Memory B cell (primary cell): Measurements from ENCODE around the gene ALOX15B.
"Not testable (repeated sequence)": the region's sequence is repeated elsewhere in the genome, so short reads cannot be mapped to it uniquely, and the experiment has no call there.

Experiments
- ATAC-seq: fragments of 150-1000 bp; cut with Tn5 transposase; 2 replicates; pipeline ENCODE4 v1.10.0; 2021; ENCODE audit warnings: low read depth, mild to moderate bottlenecking, moderate library complexity
- DNase-seq, 2 donors: peaks; one replicate each; pipeline ENCODE4 v3.0.0; 2022; ENCODE audit warnings: low spot score in 2 of 2
- H3K27ac Mint-ChIP-seq: one replicate; pipeline ENCODE4 v1.8.0; 2022; ENCODE audit warnings: mild to moderate bottlenecking, moderate library complexity, mixed read lengths
- H3K27me3 Mint-ChIP-seq: one replicate; pipeline ENCODE4 v1.8.0; 2022; ENCODE audit warnings: mixed read lengths
- H3K36me3 Mint-ChIP-seq: one replicate; pipeline ENCODE4 v1.8.0; 2022; ENCODE audit warnings: mild to moderate bottlenecking, mixed read lengths
- H3K4me1 Mint-ChIP-seq: one replicate; pipeline ENCODE4 v1.8.0; 2022; ENCODE audit warnings: mixed read lengths
- H3K4me3 Mint-ChIP-seq: one replicate; pipeline ENCODE4 v1.8.0; 2022; ENCODE audit warnings: mild to moderate bottlenecking, moderate library complexity, mixed read lengths
- H3K9me3 Mint-ChIP-seq: one replicate; pipeline ENCODE4 v1.8.0; 2022; ENCODE audit warnings: mixed read lengths

Gene ALOX15B

GRCh38 chr17:8056976-8057625 lies 18.2 kb downstream of the ALOX15B start:
- Mint-ChIP-seq H3K27ac (no peak overlapping the region), H3K9me3 (no peaks in the 10 kb centered on the region), H3K4me3 (peak overlapping the region; percentile 18), H3K27me3 (peaks cover 3% of the 10 kb centered on the region), H3K4me1 (peaks cover 13% of the 10 kb centered on the region), H3K36me3 (no peaks in the 10 kb centered on the region)
- ATAC-seq, result no peak
- DNase-seq, result no peak

DNA sequence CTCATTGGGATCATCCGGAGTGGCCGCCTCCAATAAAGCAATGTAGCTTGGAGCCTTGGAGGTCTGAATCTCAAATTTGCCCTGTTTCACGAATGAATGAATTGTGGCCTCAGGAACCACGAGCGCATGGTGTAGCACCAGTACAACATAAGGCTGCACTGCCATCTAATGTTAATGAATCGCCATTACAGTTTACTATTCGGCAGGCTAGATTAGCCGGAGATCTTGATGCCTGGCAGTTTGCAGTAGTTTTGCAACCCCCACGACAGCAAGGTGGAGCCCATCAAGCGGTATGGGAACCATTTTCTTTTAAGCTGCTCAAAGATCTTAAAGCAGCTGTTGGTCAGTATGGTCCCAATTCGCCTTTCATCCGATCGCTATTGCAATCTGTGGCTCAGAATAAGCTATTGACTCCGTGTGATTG lies 18.8 kb downstream of the ALOX15B start:
- no peak overlapping the region for H3K27ac Mint-ChIP-seq
- ATAC-seq (peak; percentile 82), DNase-seq (peak in 1 of 2 donors; percentile 74)
- peaks cover 13% of the 10 kb centered on the region for H3K4me1 Mint-ChIP-seq
- H3K27me3 Mint-ChIP-seq, result peaks cover 7% of the 10 kb centered on the region
- no peak overlapping the region for H3K4me3 Mint-ChIP-seq
- H3K9me3 Mint-ChIP-seq, result no peaks in the 10 kb centered on the region
- no peaks in the 10 kb centered on the region for H3K36me3 Mint-ChIP-seq

GRCh38 chr17:8059131-8059530 lies 20.3 kb downstream of the ALOX15B start:
- H3K27me3 Mint-ChIP-seq, result peaks cover 13% of the 10 kb centered on the region
- no peaks in the 10 kb centered on the region for H3K36me3 Mint-ChIP-seq
- no peak for ATAC-seq

DNA sequence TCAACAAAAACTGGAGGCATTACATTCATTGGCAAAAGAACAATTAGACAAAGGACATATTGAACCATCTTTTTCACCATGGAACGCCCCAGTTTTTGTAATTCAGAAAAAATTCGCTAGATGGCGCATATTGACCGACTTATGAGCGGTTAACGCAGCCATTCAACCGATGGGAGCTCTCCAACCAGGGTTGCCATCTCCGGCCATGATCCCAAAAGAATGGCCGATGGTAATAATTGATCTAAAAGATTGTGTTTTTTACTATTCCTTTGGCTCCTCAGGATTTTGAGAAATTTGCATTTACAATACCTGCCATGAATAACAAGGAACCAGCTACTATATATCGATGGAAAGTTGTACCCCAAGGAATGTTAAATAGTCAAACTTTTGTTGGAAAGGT lies 21.4 kb downstream of the ALOX15B start:
- H3K27me3 Mint-ChIP-seq, result peaks cover 17% of the 10 kb centered on the region

More at GRCh38 chr17:8059131-8059530, 20.3 kb downstream of the ALOX15B start:
- H3K9me3 Mint-ChIP-seq, result no peaks in the 10 kb centered on the region
- DNase-seq, result no peak
- H3K27ac Mint-ChIP-seq, result no peak overlapping the region
- H3K4me1 Mint-ChIP-seq, result peaks cover 13% of the 10 kb centered on the region
- H3K4me3 Mint-ChIP-seq, result no peak overlapping the region

GRCh38 chr17:8061851-8062250 lies 23.0 kb downstream of the ALOX15B start:
- H3K9me3 Mint-ChIP-seq, DNase-seq, ATAC-seq, H3K4me3 Mint-ChIP-seq, H3K36me3 Mint-ChIP-seq, H3K27ac Mint-ChIP-seq, H3K4me1 Mint-ChIP-seq: not testable (repeated sequence)
- peaks cover 19% of the 10 kb centered on the region for H3K27me3 Mint-ChIP-seq

More for the DNA sequence above, 21.4 kb downstream of the ALOX15B start:
- Mint-ChIP-seq H3K36me3 (no peaks in the 10 kb centered on the region), H3K9me3 (no peaks in the 10 kb centered on the region), H3K27ac (no peak overlapping the region), H3K4me3 (no peak overlapping the region), H3K4me1 (peaks cover 13% of the 10 kb centered on the region)
- DNase-seq (peak; percentile 77 to 83), ATAC-seq (peak; percentile 54)

DNA sequence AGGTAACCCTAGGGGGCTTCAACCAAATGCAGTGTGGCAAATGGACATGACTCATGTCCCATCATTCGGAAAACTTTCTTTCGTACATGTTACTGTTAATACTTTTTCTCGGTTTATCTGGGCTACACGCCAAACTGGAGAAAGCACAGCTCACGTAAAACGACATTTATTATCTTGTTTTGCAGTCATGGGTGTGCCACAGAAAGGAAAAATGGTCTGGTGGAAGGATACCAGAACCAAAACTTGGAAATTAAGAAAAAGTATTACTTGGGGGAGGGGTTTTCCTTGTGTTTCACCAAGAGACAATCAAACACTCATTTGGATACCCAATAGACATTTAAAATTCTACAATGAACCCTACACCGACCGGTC lies 23.6 kb downstream of the ALOX15B start:
- no peaks in the 10 kb centered on the region for H3K4me1 Mint-ChIP-seq
- no peak overlapping the region for H3K27ac Mint-ChIP-seq
- no peaks in the 10 kb centered on the region for H3K9me3 Mint-ChIP-seq
- ATAC-seq (no peak), DNase-seq (no peak)
- no peaks in the 10 kb centered on the region for H3K36me3 Mint-ChIP-seq
- H3K4me3 Mint-ChIP-seq, result no peak overlapping the region
- H3K27me3 Mint-ChIP-seq, result peaks cover 19% of the 10 kb centered on the region

DNA sequence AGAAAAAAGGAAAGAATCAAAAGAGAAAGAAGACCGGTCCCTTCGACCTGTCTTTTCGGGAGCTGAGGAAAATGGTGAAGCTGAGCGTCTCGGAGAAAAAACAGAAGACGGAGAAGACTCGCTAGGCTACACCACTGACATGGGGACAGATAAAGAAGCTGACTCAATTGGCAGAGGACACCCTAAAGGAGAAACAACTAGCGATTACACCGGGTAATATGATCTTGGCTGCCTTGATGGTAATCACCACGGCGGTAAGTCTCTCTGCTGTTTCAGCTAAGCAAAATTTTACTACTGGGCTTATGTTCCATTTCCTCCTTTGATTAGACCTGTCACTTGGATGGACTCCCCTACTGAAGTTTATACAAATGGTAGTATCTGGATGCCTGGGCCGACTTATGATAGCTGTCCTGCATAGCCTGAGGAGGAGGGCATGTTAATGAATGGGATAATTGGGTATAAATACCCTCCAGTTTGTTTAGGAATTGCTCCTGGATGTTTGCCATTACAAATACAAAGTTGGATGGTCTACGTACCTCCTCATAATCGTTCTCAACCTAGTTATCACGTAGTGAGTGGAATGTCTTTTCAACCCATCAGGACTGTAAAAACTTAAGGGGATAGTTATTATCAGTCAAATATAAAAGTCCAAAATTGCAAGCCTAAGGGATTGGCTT lies 24.1 kb downstream of the ALOX15B start:
- peaks cover 19% of the 10 kb centered on the region for H3K27me3 Mint-ChIP-seq
- DNase-seq (no peak), ATAC-seq (no peak)
- H3K4me1 Mint-ChIP-seq, result no peaks in the 10 kb centered on the region
- no peaks in the 10 kb centered on the region for H3K36me3 Mint-ChIP-seq
- peak overlapping the region; percentile 10 for H3K27ac Mint-ChIP-seq
- no peak overlapping the region for H3K4me3 Mint-ChIP-seq
- H3K9me3 Mint-ChIP-seq, result no peaks in the 10 kb centered on the region

GRCh38 chr17:8063761-8064534 lies 25.1 kb downstream of the ALOX15B start:
- H3K4me1 Mint-ChIP-seq, result peaks cover 2% of the 10 kb centered on the region
- H3K27ac Mint-ChIP-seq, result no peak overlapping the region
- peaks cover 22% of the 10 kb centered on the region for H3K27me3 Mint-ChIP-seq
- ATAC-seq (no peak), DNase-seq (no peak)
- H3K36me3 Mint-ChIP-seq, result no peaks in the 10 kb centered on the region
- H3K4me3 Mint-ChIP-seq, result no peak overlapping the region
- no peaks in the 10 kb centered on the region for H3K9me3 Mint-ChIP-seq

DNA sequence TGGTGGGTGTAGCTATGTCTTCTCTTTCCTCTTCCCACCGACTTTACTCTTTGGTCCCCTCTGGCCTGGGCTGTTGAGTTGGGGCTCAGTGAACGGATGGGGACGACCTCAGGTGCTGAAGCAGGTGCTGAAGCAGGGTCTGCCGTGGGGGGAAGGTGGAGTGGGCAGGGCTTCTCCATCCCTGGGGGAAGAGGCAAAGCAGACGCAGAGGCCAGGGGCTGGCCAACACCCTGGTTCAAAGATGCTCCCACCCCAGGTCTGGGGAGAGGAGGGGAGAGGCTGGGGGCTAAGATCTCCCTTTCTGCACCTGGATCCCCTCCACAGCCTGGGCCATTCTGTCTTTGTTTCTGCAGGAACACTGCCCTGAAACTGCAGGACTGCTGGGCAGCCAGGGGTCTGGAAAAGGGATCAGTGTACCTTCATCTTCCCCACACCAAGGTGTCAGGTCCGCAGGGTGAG lies 25.7 kb downstream of the ALOX15B start:
- H3K36me3 Mint-ChIP-seq, result no peaks in the 10 kb centered on the region
- H3K27me3 Mint-ChIP-seq, result peaks cover 22% of the 10 kb centered on the region
- DNase-seq (no peak), ATAC-seq (no peak)
- H3K9me3 Mint-ChIP-seq, result no peaks in the 10 kb centered on the region
- no peak overlapping the region for H3K27ac Mint-ChIP-seq
- H3K4me1 Mint-ChIP-seq, result peaks cover 5% of the 10 kb centered on the region
- no peak overlapping the region for H3K4me3 Mint-ChIP-seq

DNA sequence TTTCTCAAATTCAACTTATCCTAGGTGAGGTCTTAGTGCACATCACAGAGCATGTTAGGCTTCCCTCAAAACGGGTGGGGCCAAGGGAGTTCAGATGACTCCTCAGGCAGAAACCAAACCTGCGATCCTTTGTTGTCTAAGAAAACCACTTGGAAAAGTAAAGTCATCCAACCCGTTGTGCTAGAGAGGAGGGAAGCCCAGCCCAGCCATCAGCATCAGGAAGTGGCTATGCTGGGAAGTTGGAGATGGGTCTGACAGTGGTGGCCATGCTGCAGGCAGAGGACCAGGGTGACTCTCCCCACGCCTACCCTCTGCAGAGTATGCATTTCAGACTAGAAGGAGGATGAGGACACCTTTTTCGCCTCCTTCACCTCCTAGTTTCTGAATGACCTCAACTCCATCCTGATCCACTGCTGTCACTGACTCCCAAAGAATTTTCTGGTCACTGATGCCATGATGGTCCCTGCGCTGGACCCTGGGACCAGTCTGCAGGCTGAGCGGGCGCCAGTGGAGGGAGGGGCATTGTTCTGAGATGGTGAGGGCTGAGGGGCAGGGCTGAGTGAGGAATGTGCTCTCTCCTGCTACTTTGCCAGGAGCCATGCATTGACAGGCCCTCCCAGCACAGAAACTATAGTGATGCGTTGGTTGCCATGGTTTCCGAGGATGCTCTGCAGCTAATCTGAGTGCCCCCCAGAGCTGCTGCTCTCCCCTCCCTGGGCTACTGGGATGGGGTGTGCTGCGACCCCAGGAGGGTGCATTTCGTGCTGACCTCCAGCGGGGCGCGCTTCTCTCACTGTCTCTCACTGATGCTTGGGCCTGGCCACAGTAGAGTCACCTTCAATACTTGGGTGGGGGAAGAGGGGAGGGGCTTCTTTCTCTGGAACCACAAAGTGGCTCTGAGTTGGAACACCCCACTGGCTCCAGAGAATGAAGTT lies 28.2 kb downstream of the ALOX15B start:
- no peak overlapping the region for H3K27ac Mint-ChIP-seq
- no peaks in the 10 kb centered on the region for H3K9me3 Mint-ChIP-seq
- peaks cover 5% of the 10 kb centered on the region for H3K4me1 Mint-ChIP-seq
- H3K4me3 Mint-ChIP-seq, result no peak overlapping the region
- peaks cover 25% of the 10 kb centered on the region for H3K27me3 Mint-ChIP-seq
- H3K36me3 Mint-ChIP-seq, result no peaks in the 10 kb centered on the region
- DNase-seq (no peak), ATAC-seq (no peak)

DNA sequence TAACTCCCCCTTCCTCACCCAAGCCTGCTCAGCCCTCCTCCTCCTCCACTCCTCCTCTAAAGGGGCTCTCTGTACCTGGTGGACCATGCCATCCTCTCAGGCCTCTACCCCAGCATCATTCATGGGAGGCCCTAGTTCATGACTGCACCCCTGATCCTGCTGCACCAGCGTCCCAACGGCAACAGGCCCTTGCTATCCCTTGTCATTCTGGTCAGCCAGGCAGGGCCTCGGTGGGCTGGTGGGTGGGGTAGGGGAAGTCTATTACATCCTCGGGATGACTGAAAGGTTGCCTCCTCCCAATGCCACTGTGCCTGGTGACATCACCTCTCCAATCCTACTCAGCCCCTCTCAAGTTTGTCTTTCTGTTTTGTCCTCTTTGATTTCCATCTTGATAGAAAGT lies 28.9 kb downstream of the ALOX15B start:
- Mint-ChIP-seq H3K27ac (no peak overlapping the region), H3K36me3 (no peaks in the 10 kb centered on the region), H3K4me1 (peaks cover 9% of the 10 kb centered on the region), H3K9me3 (no peaks in the 10 kb centered on the region), H3K27me3 (peaks cover 24% of the 10 kb centered on the region), H3K4me3 (no peak overlapping the region)
- no peak for ATAC-seq
- DNase-seq, result no peak

DNA sequence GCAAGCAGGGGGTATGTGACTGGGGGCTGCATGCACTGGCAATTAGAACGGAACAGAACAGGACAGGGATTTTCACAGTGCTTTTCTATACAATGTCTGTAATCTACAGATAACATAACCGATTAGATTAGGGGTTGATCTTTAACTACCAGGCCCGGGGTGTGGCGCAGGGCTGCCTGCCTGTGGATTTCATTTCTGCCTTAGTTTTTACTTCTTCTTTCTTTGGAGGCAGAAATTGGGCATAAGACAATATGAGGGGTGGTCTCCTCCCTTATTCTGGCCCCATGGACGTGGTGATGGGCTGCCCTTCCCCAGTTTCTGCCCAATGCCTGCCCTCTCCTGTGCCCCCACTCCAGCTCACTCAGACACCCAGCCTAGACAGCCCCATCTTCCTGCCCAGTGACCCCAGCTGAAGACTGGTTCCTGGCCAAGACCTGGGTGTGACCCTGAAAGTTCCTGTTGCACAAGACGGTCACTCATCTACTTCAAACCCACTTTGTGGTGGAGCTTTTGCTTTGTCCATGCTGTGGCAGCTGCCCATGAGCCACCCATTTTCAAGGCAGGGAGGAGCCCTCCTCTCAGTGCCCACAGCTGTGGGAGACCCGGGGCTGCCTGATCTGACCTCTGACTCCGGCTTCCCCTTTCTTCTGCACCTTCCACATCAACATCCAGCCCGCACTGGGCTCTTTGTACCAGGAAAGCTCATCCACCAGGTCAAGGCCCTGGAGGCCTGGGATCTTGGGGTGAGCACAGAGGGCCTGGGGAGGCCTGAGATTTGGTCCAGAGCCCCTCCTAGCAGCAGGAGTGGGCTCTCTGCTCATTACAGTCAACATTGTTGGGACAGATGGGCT lies 30.1 kb downstream of the ALOX15B start:
- Mint-ChIP-seq H3K4me1 (peaks cover 17% of the 10 kb centered on the region), H3K27me3 (peaks cover 25% of the 10 kb centered on the region), H3K27ac (no peak overlapping the region), H3K36me3 (no peaks in the 10 kb centered on the region), H3K4me3 (no peak overlapping the region), H3K9me3 (no peaks in the 10 kb centered on the region)
- no peak for DNase-seq
- no peak for ATAC-seq

DNA sequence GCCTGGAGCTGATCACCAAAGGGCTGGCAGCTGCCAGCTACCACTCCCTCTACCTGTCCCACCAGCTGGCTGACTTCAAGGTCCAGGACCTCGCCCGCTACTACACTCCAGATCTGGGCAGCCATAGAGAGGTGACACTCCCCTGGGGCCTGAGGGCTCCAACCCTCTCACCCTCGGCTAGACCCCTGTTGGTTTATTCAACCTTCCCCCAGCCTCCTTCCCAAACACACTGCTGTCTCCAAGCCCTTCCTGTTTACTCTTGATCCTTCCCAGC lies 30.7 kb downstream of the ALOX15B start:
- ATAC-seq (no peak), DNase-seq (no peak)
- Mint-ChIP-seq H3K9me3 (no peaks in the 10 kb centered on the region), H3K27ac (no peak overlapping the region), H3K27me3 (peaks cover 26% of the 10 kb centered on the region), H3K4me1 (peaks cover 22% of the 10 kb centered on the region), H3K4me3 (no peak overlapping the region), H3K36me3 (no peaks in the 10 kb centered on the region)
